Stomach (tissue), 4 donors: Measurements from ENCODE around the gene BID.

Experiments
- POLR2AphosphoS5 ChIP-seq, 3 donors: sonication (generic); formaldehyde crosslinking; IDR thresholded peaks; one replicate each; pipeline ENCODE4 v1.6.1; 2016; ENCODE audit warnings: antibody characterized with exemption in 3 of 3
- TF ChIP-seq, protein P1 (sequence below), 7 experiments: fragments of 450-650 bp in 4 of 7; fragments of 200-600 bp in 3 of 7; sonication (generic) in 3 of 7; IDR thresholded peaks; one replicate each; pipeline ENCODE4 v1.5.1; 2016 to 2019; ENCODE audit warnings: antibody characterized with exemption in 7 of 7, control low read depth in 2 of 7, mild to moderate bottlenecking in 1 of 7

DNA sequence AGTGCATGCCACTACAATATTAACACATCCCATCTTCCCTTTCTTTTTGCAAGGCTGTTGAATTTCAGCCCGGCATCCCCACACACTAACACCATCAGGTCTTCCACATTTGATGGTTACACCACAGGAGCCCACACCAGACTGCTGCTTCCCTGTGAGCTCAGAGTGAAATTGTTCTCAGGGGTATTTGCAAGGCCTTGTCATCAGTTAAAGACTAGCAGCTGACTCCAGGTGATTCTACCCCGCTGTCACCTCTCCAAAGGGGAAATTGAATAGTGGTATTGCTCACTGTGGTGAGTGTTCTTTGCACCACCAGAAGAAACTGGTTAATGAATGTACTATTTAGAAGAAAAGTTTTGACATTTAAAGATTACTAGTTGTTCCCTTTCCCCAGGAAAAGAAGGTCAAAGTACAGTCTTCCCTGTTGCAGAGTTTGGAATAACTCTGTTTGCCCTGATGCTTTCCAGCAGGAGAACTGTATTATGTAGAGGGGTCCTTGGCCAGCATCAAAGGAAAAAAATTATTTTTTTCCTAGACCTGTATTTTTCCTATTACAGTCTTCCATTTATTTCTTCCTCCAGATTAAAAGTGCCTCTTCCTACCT is 41.9 kb downstream of the BID start:
- TF ChIP-seq, protein P1, sequence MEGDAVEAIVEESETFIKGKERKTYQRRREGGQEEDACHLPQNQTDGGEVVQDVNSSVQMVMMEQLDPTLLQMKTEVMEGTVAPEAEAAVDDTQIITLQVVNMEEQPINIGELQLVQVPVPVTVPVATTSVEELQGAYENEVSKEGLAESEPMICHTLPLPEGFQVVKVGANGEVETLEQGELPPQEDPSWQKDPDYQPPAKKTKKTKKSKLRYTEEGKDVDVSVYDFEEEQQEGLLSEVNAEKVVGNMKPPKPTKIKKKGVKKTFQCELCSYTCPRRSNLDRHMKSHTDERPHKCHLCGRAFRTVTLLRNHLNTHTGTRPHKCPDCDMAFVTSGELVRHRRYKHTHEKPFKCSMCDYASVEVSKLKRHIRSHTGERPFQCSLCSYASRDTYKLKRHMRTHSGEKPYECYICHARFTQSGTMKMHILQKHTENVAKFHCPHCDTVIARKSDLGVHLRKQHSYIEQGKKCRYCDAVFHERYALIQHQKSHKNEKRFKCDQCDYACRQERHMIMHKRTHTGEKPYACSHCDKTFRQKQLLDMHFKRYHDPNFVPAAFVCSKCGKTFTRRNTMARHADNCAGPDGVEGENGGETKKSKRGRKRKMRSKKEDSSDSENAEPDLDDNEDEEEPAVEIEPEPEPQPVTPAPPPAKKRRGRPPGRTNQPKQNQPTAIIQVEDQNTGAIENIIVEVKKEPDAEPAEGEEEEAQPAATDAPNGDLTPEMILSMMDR (IDR thresholded peaks at IDR 0.05) = no peak
- no peak for TF ChIP-seq POLR2AphosphoS5 (IDR thresholded peaks at IDR 0.05)
